ENCODE measurements around the gene PANK2. TPM values are rescaled to one million over a fixed set of nuclear protein-coding genes. Genes with fewer than 3 reads are reported as not detected.
"Not testable (repeated sequence)": the region's sequence is repeated elsewhere in the genome, so short reads cannot be mapped to it uniquely, and the experiment has no call there.

Gene PANK2
- polyA plus RNA-seq, 3 donors = 32.8 to 38.6 (median 36.6) TPM

- no peak for DNase-seq (ENCODE audit: extremely low read depth in 1 of 11, low read depth in 9 of 11, low spot score in 4 of 11)
Observed at GRCh38 chr20:3933218-3933617, 44.0 kb downstream of the PANK2 start.

GRCh38 chr20:3934624-3935023, 45.4 kb downstream of the PANK2 start:
- no peak for DNase-seq (ENCODE audit: extremely low read depth in 1 of 11, low read depth in 9 of 11, low spot score in 4 of 11)

GRCh38 chr20:3935295-3935955, 46.2 kb downstream of the PANK2 start:
- no peak for DNase-seq (ENCODE audit: extremely low read depth in 1 of 11, low read depth in 9 of 11, low spot score in 4 of 11)

GRCh38 chr20:3935956-3936340, 46.8 kb downstream of the PANK2 start:
- DNase-seq (ENCODE audit: extremely low read depth in 1 of 11, low read depth in 9 of 11, low spot score in 4 of 11) = no peak

GRCh38 chr20:3937618-3938017, 48.4 kb downstream of the PANK2 start:
- DNase-seq (ENCODE audit: extremely low read depth in 1 of 11, low read depth in 9 of 11, low spot score in 4 of 11) = no peak

- DNase-seq (ENCODE audit: extremely low read depth in 1 of 11, low read depth in 9 of 11, low spot score in 4 of 11) = no peak
Observed at GRCh38 chr20:3940905-3941304, 51.7 kb downstream of the PANK2 start.

- DNase-seq (ENCODE audit: extremely low read depth in 1 of 11, low read depth in 9 of 11, low spot score in 4 of 11) = not testable (repeated sequence)
Observed at GRCh38 chr20:3946666-3947065, 57.5 kb downstream of the PANK2 start.

GRCh38 chr20:3964719-3965118, 75.5 kb downstream of the PANK2 start:
- no peak for DNase-seq (ENCODE audit: extremely low read depth in 1 of 11, low read depth in 9 of 11, low spot score in 4 of 11)

- DNase-seq (ENCODE audit: extremely low read depth in 1 of 11, low read depth in 9 of 11, low spot score in 4 of 11) = no peak
Observed at GRCh38 chr20:3966571-3966970, 77.4 kb downstream of the PANK2 start.

GRCh38 chr20:3970016-3970415, 80.8 kb downstream of the PANK2 start:
- DNase-seq (ENCODE audit: extremely low read depth in 1 of 11, low read depth in 9 of 11, low spot score in 4 of 11) = no peak

- DNase-seq (ENCODE audit: extremely low read depth in 1 of 11, low read depth in 9 of 11, low spot score in 4 of 11) = no peak
Observed at GRCh38 chr20:3971145-3971544, 82.0 kb downstream of the PANK2 start.

GRCh38 chr20:3972161-3972560, 83.0 kb downstream of the PANK2 start:
- no peak for DNase-seq (ENCODE audit: extremely low read depth in 1 of 11, low read depth in 9 of 11, low spot score in 4 of 11)

GRCh38 chr20:3972631-3973030, 83.4 kb downstream of the PANK2 start:
- DNase-seq (ENCODE audit: extremely low read depth in 1 of 11, low read depth in 9 of 11, low spot score in 4 of 11) = not testable (repeated sequence)

GRCh38 chr20:3973705-3974104, 84.5 kb downstream of the PANK2 start:
- no peak for DNase-seq (ENCODE audit: extremely low read depth in 1 of 11, low read depth in 9 of 11, low spot score in 4 of 11)

- no peak for DNase-seq (ENCODE audit: extremely low read depth in 1 of 11, low read depth in 9 of 11, low spot score in 4 of 11)
Observed at GRCh38 chr20:3976511-3976910, 87.3 kb downstream of the PANK2 start.

Other genes with a start within 250 kb of the PANK2 start
- under 1 TPM; 0.11 to 0.30 (median 0.14) TPM for gene GFRA4, start 226.0 kb upstream of the PANK2 start, polyA plus RNA-seq (ENCODE audit: insufficient read length in 3 of 3)
- gene ADAM33, start 207.4 kb upstream of the PANK2 start, polyA plus RNA-seq (ENCODE audit: insufficient read length in 3 of 3) = 10 to 100 TPM in 1 of 3 donors, 1 to 10 TPM in 2; 7.7 to 15.3 (median 9.7) TPM
- 1 to 10 TPM in 2 of 3 donors, under 1 TPM in 1; 0.61 to 1.8 (median 1.4) TPM for gene SIGLEC1, start 176.8 kb upstream of the PANK2 start, polyA plus RNA-seq (ENCODE audit: insufficient read length in 3 of 3)
- 10 to 100 TPM; 11.0 to 19.6 (median 15.6) TPM for gene HSPA12B, start 156.7 kb upstream of the PANK2 start, polyA plus RNA-seq (ENCODE audit: insufficient read length in 3 of 3)
- 10 to 100 TPM; 17.4 to 28.4 (median 26.6) TPM for gene ADISSP, start 121.6 kb upstream of the PANK2 start, polyA plus RNA-seq (ENCODE audit: insufficient read length in 3 of 3)
- gene SPEF1, start 107.9 kb upstream of the PANK2 start, polyA plus RNA-seq (ENCODE audit: insufficient read length in 3 of 3) = 1 to 10 TPM; 1.3 to 2.5 (median 2.0) TPM
- gene CENPB, start 102.6 kb upstream of the PANK2 start, polyA plus RNA-seq (ENCODE audit: insufficient read length in 3 of 3) = 10 to 100 TPM; 33.6 to 49.5 (median 44.7) TPM
- 10 to 100 TPM; 35.4 to 40.3 (median 39.3) TPM for gene CDC25B, start 93.1 kb upstream of the PANK2 start, polyA plus RNA-seq (ENCODE audit: insufficient read length in 3 of 3)
- gene AP5S1, start 68.8 kb upstream of the PANK2 start, polyA plus RNA-seq (ENCODE audit: insufficient read length in 3 of 3) = 10 to 100 TPM in 1 of 3 donors, 1 to 10 TPM in 2; 8.0 to 11.8 (median 9.3) TPM
- 10 to 100 TPM; 25.7 to 33.9 (median 27.5) TPM for gene MAVS, start 42.6 kb upstream of the PANK2 start, polyA plus RNA-seq (ENCODE audit: insufficient read length in 3 of 3)
- 10 to 100 TPM; 22.7 to 25.1 (median 22.7) TPM for gene RNF24, start 126.2 kb downstream of the PANK2 start, polyA plus RNA-seq (ENCODE audit: insufficient read length in 3 of 3)